G401 (cell line): ENCODE results near the gene GJB1. TPM values are rescaled to one million over a fixed set of nuclear protein-coding genes. Genes with fewer than 3 reads are reported as not detected.
"Not testable (repeated sequence)": the region's sequence is repeated elsewhere in the genome, so short reads cannot be mapped to it uniquely, and the experiment has no call there.

ENCODE experiments used
- DNase-seq: peaks from one replicate; pipeline ENCODE4 v3.0.0-alpha.2; 2015; ENCODE audit warnings: low spot score
- in situ Hi-C: cut with HindIII; loops from 2 replicates; pipeline ENCODE4 v1.10.0; 2016; ENCODE audit warnings: low sequenced_read_pairs, mixed read lengths
- total RNA-seq: library from RNA; depleted of rRNA; stranded (reverse); fragments of >200 nt; shearing (Covaris generic); gene quantifications from 2 replicates; pipeline ENCODE4 v1.2.3, GENCODE V29; 2014; rRNA removed

GJB1 gene
- total RNA-seq, 1 experiment from 2014 or later: 0.37 TPM

- no peak for DNase-seq
- in situ Hi-C loops: no loop called here
Observed at GRCh38 chrX:71252221-71252620, 29.2 kb downstream of the GJB1 start.

GRCh38 chrX:71253253-71254091, 30.4 kb downstream of the GJB1 start:
- in situ Hi-C loops: no loop called here
- peak; percentile 24 for DNase-seq

- in situ Hi-C loops: no loop called here
- peak; percentile 86 for DNase-seq
Observed at GRCh38 chrX:71254092-71254963, 31.3 kb downstream of the GJB1 start, which contains the start of gene ZMYM3. ZMYM3 (minus strand) TSS chrX:71254140; CDS start chrX:71253255, 885 bp downstream.

GRCh38 chrX:71256051-71256450, 33.0 kb downstream of the GJB1 start:
- in situ Hi-C loops: no loop called here
- DNase-seq: no peak

GRCh38 chrX:71256856-71257255, 33.8 kb downstream of the GJB1 start:
- in situ Hi-C loops: no loop called here
- DNase-seq: no peak

GRCh38 chrX:71268624-71269023, 45.6 kb downstream of the GJB1 start:
- in situ Hi-C loops, DNase-seq: not testable (repeated sequence)

- in situ Hi-C loops: no loop called here
- DNase-seq: no peak
Observed at GRCh38 chrX:71269801-71270395, 46.9 kb downstream of the GJB1 start.

GRCh38 chrX:71272313-71272712, 49.3 kb downstream of the GJB1 start:
- in situ Hi-C loops, DNase-seq: not testable (repeated sequence)

Other genes with a start within 250 kb of the GJB1 start
- 86.3 and 127 TPM in 2 replicates for gene SNX12, start 154.9 kb upstream of the GJB1 start, total RNA-seq
- 3.4 and 3.7 TPM in 2 replicates for gene FOXO4, start 127.4 kb upstream of the GJB1 start, total RNA-seq
- gene CXorf65, start 116.5 kb upstream of the GJB1 start, total RNA-seq: not detected in 2 replicates
- gene IL2RG, start 111.6 kb upstream of the GJB1 start, total RNA-seq: not detected in 2 replicates
- 10.8 and 17.7 TPM in 2 replicates for gene MED12, start 104.6 kb upstream of the GJB1 start, total RNA-seq
- gene NLGN3, start 78.4 kb upstream of the GJB1 start, total RNA-seq: 0.31 TPM in 1 of 2 replicates, not detected in the other
- gene ZMYM3, start 30.9 kb downstream of the GJB1 start, total RNA-seq: 20.9 and 30.0 TPM in 2 replicates
- 542 and 667 TPM in 2 replicates for gene NONO, start 60.4 kb downstream of the GJB1 start, total RNA-seq
- 0.31 and 1.8 TPM in 2 replicates for gene ITGB1BP2, start 78.5 kb downstream of the GJB1 start, total RNA-seq
- 22.5 and 29.1 TPM in 2 replicates for gene TAF1, start 143.1 kb downstream of the GJB1 start, total RNA-seq